ENCODE data around the gene GOLM1. TPM values are rescaled to one million over a fixed set of nuclear protein-coding genes. Genes with fewer than 3 reads are reported as not detected.
"Not testable (repeated sequence)": the region's sequence is repeated elsewhere in the genome, so short reads cannot be mapped to it uniquely, and the experiment has no call there.

GOLM1 gene
- total and polyA plus RNA-seq, 4 donors: 4.6 to 29.4 (median 10.0) TPM

- H3K4me1 ChIP-seq (ENCODE audit: control insufficient read depth in 1 of 2, insufficient read depth in 2 of 2, low read length in 2 of 2): no peaks in the 10 kb centered on the region
- ATAC-seq (ENCODE audit: low FRiP score) (no peak), DNase-seq (no peak)
- intact Hi-C loops (cut with DNase I): no loop called here
- no peaks in the 10 kb centered on the region for H3K9me3 ChIP-seq (ENCODE audit: control insufficient read depth, low read length)
- H3K4me3 ChIP-seq (ENCODE audit: low read length in 2 of 2): no peak overlapping the region
- WGBS, 2 donors: 67 to 81% methylated on average over 3 of the region's 3 CpGs
- no peaks in the 10 kb centered on the region for H3K27me3 ChIP-seq (ENCODE audit: control insufficient read depth in 1 of 2, insufficient read depth in 2 of 2, low read length in 1 of 2)
- H3K36me3 ChIP-seq (ENCODE audit: control insufficient read depth in 1 of 2, insufficient read depth in 2 of 2, low read length in 1 of 2): no peaks in the 10 kb centered on the region
- no peak overlapping the region for H3K27ac ChIP-seq (ENCODE audit: low read depth in 1 of 2, low read length in 2 of 2)
Observed at GRCh38 chr9:86054695-86055094, 44.7 kb downstream of the GOLM1 start.

DNA sequence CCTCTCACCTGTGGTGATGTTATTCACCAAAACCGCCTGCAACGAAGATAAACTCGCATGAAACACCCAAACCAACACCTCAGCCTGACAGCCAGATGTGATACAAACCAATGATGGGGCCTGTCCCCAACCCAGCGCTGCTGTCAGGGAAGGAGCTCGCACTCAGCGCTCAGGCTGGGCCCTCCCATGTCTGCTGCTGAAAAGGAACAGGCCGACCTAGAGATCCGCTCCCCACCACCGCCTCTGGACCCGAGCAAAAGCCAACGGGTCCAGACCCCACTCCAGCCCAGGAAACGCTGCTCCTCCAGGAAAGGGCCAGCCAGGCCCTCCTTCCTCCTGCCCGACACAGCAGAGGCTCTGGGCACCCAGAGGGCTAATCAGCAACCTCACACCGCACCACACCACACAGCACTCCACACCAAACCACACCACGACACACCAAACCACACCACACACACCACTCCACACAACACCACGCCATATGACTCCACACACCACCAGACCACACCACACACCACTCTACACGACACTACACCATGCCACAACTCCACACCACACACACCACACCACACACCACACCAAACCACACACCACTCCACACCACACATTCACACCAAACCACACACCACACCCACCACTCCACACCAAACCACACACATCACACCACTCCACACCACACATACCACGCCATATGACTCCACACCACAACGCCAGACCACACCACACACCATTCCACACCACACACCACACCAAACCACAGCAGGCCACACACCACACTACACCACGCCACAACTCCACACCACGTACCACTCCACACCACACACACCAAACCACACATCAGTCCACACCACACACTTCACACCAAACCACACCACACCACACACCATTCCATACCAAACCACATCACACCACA, 46.5 kb downstream of the GOLM1 start:
- Histone ChIP-seq H3K27ac (ENCODE audit: low read depth in 1 of 2, low read length in 2 of 2) (no peak overlapping the region), H3K9me3 (ENCODE audit: control insufficient read depth, low read length) (no peaks in the 10 kb centered on the region), H3K4me3 (ENCODE audit: low read length in 2 of 2) (no peak overlapping the region), H3K27me3 (ENCODE audit: control insufficient read depth in 1 of 2, insufficient read depth in 2 of 2, low read length in 1 of 2) (no peaks in the 10 kb centered on the region), H3K4me1 (ENCODE audit: control insufficient read depth in 1 of 2, insufficient read depth in 2 of 2, low read length in 2 of 2) (no peaks in the 10 kb centered on the region), H3K36me3 (ENCODE audit: control insufficient read depth in 1 of 2, insufficient read depth in 2 of 2, low read length in 1 of 2) (no peaks in the 10 kb centered on the region)
- intact Hi-C loops (cut with DNase I): no loop called here
- 87 to 91% methylated on average over 21 of the region's 21 CpGs for WGBS, 2 donors
- ATAC-seq (ENCODE audit: low FRiP score): peak; percentile 46
- DNase-seq: no peak

- ATAC-seq (ENCODE audit: low FRiP score); intact Hi-C loops (cut with DNase I); H3K4me1 ChIP-seq (ENCODE audit: control insufficient read depth in 1 of 2, insufficient read depth in 2 of 2, low read length in 2 of 2); DNase-seq; H3K27me3 ChIP-seq (ENCODE audit: control insufficient read depth in 1 of 2, insufficient read depth in 2 of 2, low read length in 1 of 2); H3K9me3 ChIP-seq (ENCODE audit: control insufficient read depth, low read length); H3K4me3 ChIP-seq (ENCODE audit: low read length in 2 of 2); H3K27ac ChIP-seq (ENCODE audit: low read depth in 1 of 2, low read length in 2 of 2); H3K36me3 ChIP-seq (ENCODE audit: control insufficient read depth in 1 of 2, insufficient read depth in 2 of 2, low read length in 1 of 2): not testable (repeated sequence)
- 94 to 96% methylated on average over 6 of the region's 7 CpGs for WGBS, 2 donors
Observed at GRCh38 chr9:86048018-86048742, 51.2 kb downstream of the GOLM1 start.

- 95 to 97% methylated on average over 13 of the region's 13 CpGs for WGBS, 2 donors
- Histone ChIP-seq H3K36me3 (ENCODE audit: control insufficient read depth in 1 of 2, insufficient read depth in 2 of 2, low read length in 1 of 2) (no peaks in the 10 kb centered on the region), H3K4me1 (ENCODE audit: control insufficient read depth in 1 of 2, insufficient read depth in 2 of 2, low read length in 2 of 2) (no peaks in the 10 kb centered on the region), H3K9me3 (ENCODE audit: control insufficient read depth, low read length) (no peaks in the 10 kb centered on the region), H3K27me3 (ENCODE audit: control insufficient read depth in 1 of 2, insufficient read depth in 2 of 2, low read length in 1 of 2) (no peaks in the 10 kb centered on the region), H3K27ac (ENCODE audit: low read depth in 1 of 2, low read length in 2 of 2) (no peak overlapping the region), H3K4me3 (ENCODE audit: low read length in 2 of 2) (no peak overlapping the region)
- no peak for ATAC-seq (ENCODE audit: low FRiP score)
- DNase-seq: no peak
- intact Hi-C loops (cut with DNase I): no loop called here
Observed at GRCh38 chr9:86047361-86047760, 52.0 kb downstream of the GOLM1 start.

DNA sequence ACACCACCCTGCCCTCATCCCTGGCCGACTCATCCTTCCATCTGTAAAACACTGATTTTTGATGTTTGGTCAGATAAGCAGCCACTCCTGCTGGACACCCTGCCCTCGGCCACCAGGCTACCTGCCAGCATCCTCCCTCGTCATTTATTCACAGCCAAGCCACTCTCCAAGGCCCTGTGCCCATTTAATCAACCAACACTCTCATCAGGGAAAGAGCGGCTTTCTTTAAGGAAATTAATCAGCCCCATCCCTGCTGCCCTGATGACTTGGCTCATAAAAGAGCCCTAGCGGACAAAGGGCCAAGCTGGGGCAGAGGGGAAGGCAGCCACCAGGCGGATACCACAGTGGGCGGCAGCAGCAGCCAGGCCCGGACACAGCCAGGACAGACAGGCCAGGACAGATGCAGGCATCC, 52.4 kb downstream of the GOLM1 start:
- Histone ChIP-seq H3K27me3 (ENCODE audit: control insufficient read depth in 1 of 2, insufficient read depth in 2 of 2, low read length in 1 of 2) (no peaks in the 10 kb centered on the region), H3K4me1 (ENCODE audit: control insufficient read depth in 1 of 2, insufficient read depth in 2 of 2, low read length in 2 of 2) (no peaks in the 10 kb centered on the region), H3K9me3 (ENCODE audit: control insufficient read depth, low read length) (no peaks in the 10 kb centered on the region), H3K27ac (ENCODE audit: low read depth in 1 of 2, low read length in 2 of 2) (no peak overlapping the region), H3K4me3 (ENCODE audit: low read length in 2 of 2) (no peak overlapping the region), H3K36me3 (ENCODE audit: control insufficient read depth in 1 of 2, insufficient read depth in 2 of 2, low read length in 1 of 2) (no peaks in the 10 kb centered on the region)
- intact Hi-C loops (cut with DNase I): no loop called here
- no peak for ATAC-seq (ENCODE audit: low FRiP score)
- 78 to 83% methylated on average over 8 of the region's 8 CpGs for WGBS, 2 donors
- DNase-seq: no peak

DNA sequence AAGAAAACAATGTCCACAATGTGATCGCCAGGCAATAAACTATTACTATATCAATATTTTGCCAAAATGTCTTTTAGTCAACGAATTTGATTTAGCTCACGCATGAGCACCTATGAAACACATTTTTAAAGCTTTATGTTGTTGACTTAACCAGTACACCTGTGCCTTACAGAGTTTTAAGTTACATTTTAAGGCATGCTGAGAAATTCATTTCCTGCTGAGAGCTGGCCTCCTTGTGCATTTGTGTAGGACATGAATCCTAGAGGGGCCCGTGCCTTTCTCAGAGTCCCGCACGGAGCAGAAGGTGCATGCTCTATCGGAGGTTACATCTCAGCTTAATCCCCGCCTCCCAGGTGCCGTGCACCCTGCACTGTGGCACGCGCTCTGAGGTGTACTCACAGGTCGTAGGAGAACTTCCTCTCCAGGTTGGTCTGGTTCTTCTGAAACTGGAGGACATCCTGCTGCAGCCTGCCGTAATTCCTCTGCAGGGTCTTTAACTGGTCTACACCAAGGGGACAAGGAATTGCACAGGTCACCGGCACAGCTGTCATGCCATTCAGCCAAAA, 53.2 kb downstream of the GOLM1 start:
- Histone ChIP-seq H3K4me1 (ENCODE audit: control insufficient read depth in 1 of 2, insufficient read depth in 2 of 2, low read length in 2 of 2) (no peaks in the 10 kb centered on the region), H3K36me3 (ENCODE audit: control insufficient read depth in 1 of 2, insufficient read depth in 2 of 2, low read length in 1 of 2) (no peaks in the 10 kb centered on the region), H3K27ac (ENCODE audit: low read depth in 1 of 2, low read length in 2 of 2) (no peak overlapping the region), H3K4me3 (ENCODE audit: low read length in 2 of 2) (no peak overlapping the region), H3K9me3 (ENCODE audit: control insufficient read depth, low read length) (no peaks in the 10 kb centered on the region), H3K27me3 (ENCODE audit: control insufficient read depth in 1 of 2, insufficient read depth in 2 of 2, low read length in 1 of 2) (no peaks in the 10 kb centered on the region)
- ATAC-seq (ENCODE audit: low FRiP score) (no peak), DNase-seq (no peak)
- WGBS, 2 donors: 90 to 94% methylated on average over 14 of the region's 14 CpGs
- intact Hi-C loops (cut with DNase I): no loop called here

GRCh38 chr9:86045654-86046053, 53.7 kb downstream of the GOLM1 start:
- Histone ChIP-seq H3K9me3 (ENCODE audit: control insufficient read depth, low read length) (no peaks in the 10 kb centered on the region), H3K4me1 (ENCODE audit: control insufficient read depth in 1 of 2, insufficient read depth in 2 of 2, low read length in 2 of 2) (no peaks in the 10 kb centered on the region), H3K27me3 (ENCODE audit: control insufficient read depth in 1 of 2, insufficient read depth in 2 of 2, low read length in 1 of 2) (no peaks in the 10 kb centered on the region), H3K27ac (ENCODE audit: low read depth in 1 of 2, low read length in 2 of 2) (no peak overlapping the region), H3K36me3 (ENCODE audit: control insufficient read depth in 1 of 2, insufficient read depth in 2 of 2, low read length in 1 of 2) (no peaks in the 10 kb centered on the region), H3K4me3 (ENCODE audit: low read length in 2 of 2) (no peak overlapping the region)
- 87 to 92% methylated on average over 6 of the region's 6 CpGs for WGBS, 2 donors
- no peak for DNase-seq
- no peak for ATAC-seq (ENCODE audit: low FRiP score)
- intact Hi-C loops (cut with DNase I): no loop called here

DNA sequence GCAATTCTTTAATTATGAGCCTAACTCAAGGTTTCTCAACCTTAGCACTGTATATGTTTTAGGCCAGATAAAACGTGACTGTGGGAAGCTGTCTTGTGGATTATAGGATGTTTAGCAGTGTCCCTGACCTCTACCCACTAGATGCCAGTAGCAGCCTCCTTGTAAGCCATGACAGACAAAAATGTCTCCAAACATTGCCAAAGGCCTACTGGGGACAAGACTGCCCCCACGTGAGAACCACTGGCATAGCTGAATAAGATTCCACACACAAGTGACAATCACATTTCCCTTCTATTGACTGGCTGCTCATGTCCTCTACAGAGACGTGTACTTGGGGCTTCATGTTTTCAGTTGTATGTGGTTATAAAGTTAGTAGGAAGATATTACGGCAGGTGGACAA, 55.4 kb downstream of the GOLM1 start:
- H3K4me3 ChIP-seq (ENCODE audit: low read length in 2 of 2): no peak overlapping the region
- H3K36me3 ChIP-seq (ENCODE audit: control insufficient read depth in 1 of 2, insufficient read depth in 2 of 2, low read length in 1 of 2): no peaks in the 10 kb centered on the region
- no peak for DNase-seq
- 84 to 90% methylated on average over 4 of the region's 4 CpGs for WGBS, 2 donors
- intact Hi-C loops (cut with DNase I): no loop called here
- H3K9me3 ChIP-seq (ENCODE audit: control insufficient read depth, low read length): no peaks in the 10 kb centered on the region
- ATAC-seq (ENCODE audit: low FRiP score): no peak
- no peak overlapping the region for H3K27ac ChIP-seq (ENCODE audit: low read depth in 1 of 2, low read length in 2 of 2)
- H3K27me3 ChIP-seq (ENCODE audit: control insufficient read depth in 1 of 2, insufficient read depth in 2 of 2, low read length in 1 of 2): no peaks in the 10 kb centered on the region
- H3K4me1 ChIP-seq (ENCODE audit: control insufficient read depth in 1 of 2, insufficient read depth in 2 of 2, low read length in 2 of 2): no peaks in the 10 kb centered on the region
